ENCODE data around the gene SLC22A5.

GRCh38 chr5:132381614-132382013 lies 12.1 kb downstream of the SLC22A5 start:
- no peak for TF ChIP-seq CTCF (conservative IDR thresholded peaks at IDR 0.05; ENCODE audit: low read length)
- no peak for TF ChIP-seq EZH2phosphoT487 (IDR thresholded peaks at IDR 0.05; ENCODE audit: borderline replicate concordance, low read depth, low read length)

Data from OCI-LY7 (cell line).